Progenitor cell of endocrine pancreas (in vitro differentiated cells): ENCODE measurements around the gene CFAP52. TPM values are rescaled to one million over a fixed set of nuclear protein-coding genes. Genes with fewer than 3 reads are reported as not detected.
A peak's percentile ranks its signal among the peaks of the same experiment; 100 is the strongest.

Experiments used
- DNase-seq: peaks from one replicate; pipeline ENCODE4 v3.0.0; 2021; ENCODE audit warnings: low spot score; ENCODE audit not compliant: unreplicated experiment
- H3K27ac Mint-ChIP-seq: 2 replicates; pipeline ENCODE4 v1.8.0; 2021; ENCODE audit warnings: mild to moderate bottlenecking, moderate library complexity, mixed read lengths
- H3K27me3 Mint-ChIP-seq: 2 replicates; pipeline ENCODE4 v1.8.0; 2021; ENCODE audit warnings: mixed read lengths
- H3K36me3 Mint-ChIP-seq: 2 replicates; pipeline ENCODE4 v1.8.0; 2022; ENCODE audit warnings: mixed read lengths; ENCODE audit not compliant: insufficient read depth
- H3K4me1 Mint-ChIP-seq: 2 replicates; pipeline ENCODE4 v1.8.0; 2021; ENCODE audit warnings: low read depth, mixed read lengths
- H3K4me3 Mint-ChIP-seq: 2 replicates; pipeline ENCODE4 v1.8.0; 2021; ENCODE audit warnings: low read depth, mild to moderate bottlenecking, moderate library complexity, mixed read lengths
- H3K9me3 Mint-ChIP-seq: 2 replicates; pipeline ENCODE4 v1.8.0; 2021; ENCODE audit warnings: low read depth, mixed read lengths
- CTCF ChIP-seq: fragments of 200-600 bp; sonication (generic); IDR thresholded peaks from one replicate; pipeline ENCODE4 v1.5.0; 2021; ENCODE audit warnings: antibody characterized with exemption, mild to moderate bottlenecking; ENCODE audit not compliant: unreplicated experiment
- total RNA-seq: library from RNA; stranded (reverse); gene quantifications from 2 replicates; pipeline ENCODE4 v1.2.1, GENCODE V29; 2021

CFAP52 gene
- total RNA-seq, 1 donor from 2014 or later: 0.19 TPM

- Mint-ChIP-seq H3K36me3 (peaks cover 10% of the 10 kb centered on the region), H3K4me1 (peaks cover 17% of the 10 kb centered on the region), H3K9me3 (no peaks in the 10 kb centered on the region), H3K27ac (no peak overlapping the region), H3K4me3 (no peak overlapping the region), H3K27me3 (no peaks in the 10 kb centered on the region)
- TF ChIP-seq CTCF: no peak
- no peak for DNase-seq
Measured at GRCh38 chr17:9672266-9672665, 95.8 kb downstream of the CFAP52 start.

- H3K27ac Mint-ChIP-seq: no peak overlapping the region
- H3K4me1 Mint-ChIP-seq: peaks cover 16% of the 10 kb centered on the region
- H3K4me3 Mint-ChIP-seq: no peak overlapping the region
- no peak for TF ChIP-seq CTCF
- no peaks in the 10 kb centered on the region for H3K9me3 Mint-ChIP-seq
- no peak for DNase-seq
- H3K27me3 Mint-ChIP-seq: no peaks in the 10 kb centered on the region
- H3K36me3 Mint-ChIP-seq: peaks cover 12% of the 10 kb centered on the region
Measured at GRCh38 chr17:9672691-9673090, 96.2 kb downstream of the CFAP52 start.

GRCh38 chr17:9676084-9676483, 99.6 kb downstream of the CFAP52 start:
- H3K4me1 Mint-ChIP-seq: peaks cover 2% of the 10 kb centered on the region

GRCh38 chr17:9676820-9677310, 100.4 kb downstream of the CFAP52 start:
- Mint-ChIP-seq H3K4me3 (no peak overlapping the region), H3K27me3 (no peaks in the 10 kb centered on the region), H3K9me3 (peaks cover 8% of the 10 kb centered on the region), H3K27ac (no peak overlapping the region), H3K36me3 (peaks cover 24% of the 10 kb centered on the region), H3K4me1 (no peaks in the 10 kb centered on the region)
- no peak for TF ChIP-seq CTCF
- no peak for DNase-seq

More at GRCh38 chr17:9676084-9676483, 99.6 kb downstream of the CFAP52 start:
- H3K36me3 Mint-ChIP-seq: peaks cover 24% of the 10 kb centered on the region
- H3K27me3 Mint-ChIP-seq: no peaks in the 10 kb centered on the region
- no peak overlapping the region for H3K27ac Mint-ChIP-seq
- no peak overlapping the region for H3K4me3 Mint-ChIP-seq
- DNase-seq: no peak
- TF ChIP-seq CTCF: peak; percentile 44
- peaks cover 8% of the 10 kb centered on the region for H3K9me3 Mint-ChIP-seq

GRCh38 chr17:9677411-9677810, 101.0 kb downstream of the CFAP52 start:
- peaks cover 28% of the 10 kb centered on the region for H3K36me3 Mint-ChIP-seq
- no peak for TF ChIP-seq CTCF
- H3K27me3 Mint-ChIP-seq: no peaks in the 10 kb centered on the region
- no peak overlapping the region for H3K27ac Mint-ChIP-seq
- H3K4me1 Mint-ChIP-seq: no peaks in the 10 kb centered on the region
- no peak overlapping the region for H3K4me3 Mint-ChIP-seq
- peaks cover 8% of the 10 kb centered on the region for H3K9me3 Mint-ChIP-seq
- no peak for DNase-seq
